Measurements from ENCODE around the gene KIAA0513.

Gene KIAA0513

DNA sequence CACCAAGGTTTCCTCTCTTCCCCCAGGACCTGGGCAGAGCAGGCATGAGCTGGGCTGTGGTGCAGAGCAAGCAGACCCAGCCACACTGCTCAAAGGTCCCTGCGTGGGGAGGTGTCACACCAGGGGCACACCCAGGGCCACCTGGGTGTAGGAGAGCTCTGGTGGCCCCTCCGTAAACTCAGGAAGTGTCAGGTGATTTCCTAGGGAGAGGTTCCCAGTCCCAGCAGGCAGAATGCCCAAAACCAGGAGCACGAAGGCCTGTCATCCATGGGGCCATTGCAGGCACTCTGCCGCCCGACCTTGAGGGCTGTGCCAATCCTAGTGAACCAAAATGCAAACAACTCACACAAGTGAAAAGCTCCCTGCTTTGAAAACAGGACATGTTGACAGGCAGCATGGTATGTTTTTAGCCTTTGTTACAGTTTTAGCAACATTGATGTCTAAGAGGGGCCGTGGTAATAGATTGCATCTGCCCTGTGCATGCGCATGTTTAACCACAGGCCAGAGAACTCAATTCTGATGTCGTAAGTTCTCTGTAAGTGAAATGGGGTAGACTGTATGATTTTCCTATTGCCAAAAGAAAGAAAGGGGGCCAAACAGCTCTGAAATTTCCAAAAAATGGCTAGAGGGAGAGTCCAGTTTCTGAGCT is 63.4 kb downstream of the KIAA0513 start:
- no peak for DNase-seq (ENCODE audit: low read depth)

DNA sequence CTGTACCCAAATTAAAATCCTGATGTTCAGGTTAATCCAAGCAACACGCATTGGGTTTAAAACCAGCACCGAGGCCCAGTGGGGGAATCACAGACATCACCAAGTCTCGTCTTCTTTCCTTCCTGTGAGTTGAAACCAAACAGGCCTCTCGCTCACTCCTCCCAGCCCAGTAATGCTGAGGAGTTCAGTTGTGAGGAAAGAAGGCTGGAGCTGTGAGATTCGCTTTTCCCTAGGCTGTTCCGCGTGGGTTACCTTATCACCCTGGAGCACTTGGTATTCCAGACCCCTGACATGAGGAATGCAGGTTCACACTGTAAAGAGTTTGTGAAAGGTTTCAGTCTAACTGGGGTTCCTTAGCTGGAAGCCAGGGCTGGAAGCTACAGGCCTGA is 63.9 kb downstream of the KIAA0513 start:
- DNase-seq (ENCODE audit: low read depth), result no peak

DNA sequence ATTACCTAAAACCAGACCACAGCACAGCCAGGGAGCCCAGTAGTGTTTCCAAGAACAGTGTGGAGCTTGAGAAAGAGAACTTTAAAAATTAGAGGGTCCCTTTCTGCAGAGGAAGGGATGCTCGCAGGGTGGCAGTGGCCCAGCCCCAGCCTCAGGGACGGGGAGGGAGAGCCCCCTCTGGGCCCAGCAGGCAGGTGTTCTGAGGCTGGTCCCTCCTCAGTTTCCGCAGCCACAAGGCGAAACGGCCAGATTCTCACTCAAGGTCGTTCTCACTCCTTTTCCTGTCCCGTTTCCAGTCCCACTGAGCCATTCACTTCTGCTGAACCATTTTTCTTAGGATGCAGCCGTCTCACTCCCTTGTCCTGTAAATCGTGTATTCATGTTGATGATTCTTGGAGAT is 64.7 kb downstream of the KIAA0513 start:
- no peak for DNase-seq (ENCODE audit: low read depth)

DNA sequence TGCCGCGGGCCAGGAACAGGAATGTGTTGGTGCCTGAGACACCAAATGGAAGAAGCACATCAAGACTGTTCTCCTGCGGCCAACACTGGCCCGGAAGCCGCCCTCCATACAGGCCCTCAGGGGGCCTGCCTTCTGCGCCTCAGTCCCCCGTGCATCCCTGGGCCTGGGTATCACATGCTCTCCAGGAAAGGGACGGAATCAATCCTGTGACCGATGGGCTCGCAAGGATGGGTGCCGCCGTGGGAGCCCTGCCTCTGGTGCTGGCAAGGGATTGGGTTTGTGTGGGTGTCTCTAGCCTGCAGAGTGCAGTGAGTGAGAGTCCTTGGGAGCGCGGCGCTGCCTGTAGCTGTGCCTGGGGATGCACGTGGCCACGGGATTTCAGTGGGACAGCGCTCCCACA is 65.3 kb downstream of the KIAA0513 start:
- DNase-seq (ENCODE audit: low read depth), result no peak

DNA sequence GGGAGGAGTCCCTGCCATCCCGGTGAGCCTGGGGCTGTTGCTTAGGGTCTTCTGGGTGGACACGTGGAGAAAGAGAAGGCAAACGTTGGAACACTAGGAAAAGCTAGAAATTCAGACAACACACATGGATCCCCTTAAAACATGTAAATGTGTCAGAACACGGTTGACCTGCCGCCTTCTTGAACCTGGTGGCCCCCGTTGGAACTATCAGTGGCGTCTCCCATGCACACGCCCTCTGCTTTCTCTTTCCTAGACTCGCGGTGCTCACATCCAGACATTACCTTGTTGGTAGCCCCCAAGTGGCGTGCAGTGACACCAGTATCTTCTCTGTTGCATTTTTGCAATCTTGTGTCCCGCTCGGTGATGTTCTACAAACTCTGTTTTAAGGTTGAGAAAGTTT is 66.1 kb downstream of the KIAA0513 start:
- DNase-seq (ENCODE audit: low read depth), result no peak

DNA sequence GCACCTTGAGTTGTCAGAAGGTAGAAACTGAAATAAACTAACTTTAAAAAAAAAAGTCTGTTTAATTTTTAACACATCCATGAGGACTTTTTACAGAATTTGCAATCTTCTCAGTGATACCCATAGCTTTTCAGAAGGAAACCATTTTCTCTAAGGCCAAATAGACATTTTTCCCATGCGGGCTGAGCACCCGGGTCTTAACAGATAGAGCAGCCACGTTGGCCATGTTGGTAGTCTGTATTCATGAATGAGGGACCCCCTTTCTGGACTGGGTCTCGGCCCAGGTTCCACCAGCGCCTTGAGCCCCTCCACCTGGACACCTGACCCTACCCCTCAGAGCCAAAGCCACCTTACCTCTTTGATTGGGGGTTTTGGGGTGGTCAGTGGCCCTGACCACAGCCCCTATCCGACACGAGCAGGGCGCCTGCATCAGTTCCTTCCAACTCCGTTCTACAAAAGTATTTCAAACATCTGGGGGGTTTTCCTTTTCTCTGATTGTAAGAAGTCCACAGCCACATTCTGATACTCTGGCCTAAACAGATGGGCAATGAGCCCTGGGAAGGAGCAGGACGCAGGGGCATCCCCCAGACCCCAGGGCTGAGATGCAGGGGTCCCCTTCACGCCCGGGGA is 66.7 kb downstream of the KIAA0513 start:
- DNase-seq (ENCODE audit: low read depth), result no peak

DNA sequence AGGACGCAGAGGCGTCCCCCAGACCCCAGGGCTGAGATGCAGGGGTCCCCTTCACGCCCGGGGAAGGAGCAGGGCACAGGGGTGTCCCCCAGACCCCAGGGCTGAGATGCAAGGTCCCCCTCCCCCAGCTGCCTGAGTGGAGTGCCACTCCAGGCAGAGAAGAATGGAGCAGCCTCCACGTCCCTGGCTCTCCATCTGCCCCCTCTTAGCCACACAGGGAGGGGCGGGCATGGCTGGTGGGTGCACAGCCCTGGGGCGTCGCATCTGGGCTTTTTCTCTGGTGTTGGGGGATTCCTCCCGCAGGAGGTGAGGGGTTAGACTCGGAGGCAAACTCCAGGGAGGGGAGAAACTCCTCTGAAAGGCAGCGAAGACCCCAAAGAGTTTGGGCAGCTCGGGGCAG is 67.2 kb downstream of the KIAA0513 start:
- no peak for DNase-seq (ENCODE audit: low read depth)

DNA sequence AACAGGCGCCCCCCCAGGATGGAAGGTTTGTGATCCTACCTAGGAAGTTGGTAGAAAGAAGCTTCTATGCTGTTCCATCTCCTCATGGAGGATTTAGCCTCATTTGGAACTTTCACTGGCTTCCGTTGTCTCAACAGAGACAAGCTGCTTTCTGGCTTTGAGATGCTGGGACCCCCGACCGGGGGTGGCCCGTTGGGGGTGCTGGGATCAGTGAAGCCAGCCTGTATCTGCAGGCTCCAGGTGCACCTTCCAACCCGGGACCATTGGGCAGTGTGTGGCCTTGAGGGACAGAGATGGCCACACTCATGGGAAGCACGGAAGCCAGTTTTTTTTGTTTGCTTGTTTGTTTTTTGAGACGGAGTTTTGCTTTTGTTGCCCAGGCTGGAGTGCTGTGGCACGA is 69.3 kb downstream of the KIAA0513 start:
- DNase-seq (ENCODE audit: low read depth), result no peak

DNA sequence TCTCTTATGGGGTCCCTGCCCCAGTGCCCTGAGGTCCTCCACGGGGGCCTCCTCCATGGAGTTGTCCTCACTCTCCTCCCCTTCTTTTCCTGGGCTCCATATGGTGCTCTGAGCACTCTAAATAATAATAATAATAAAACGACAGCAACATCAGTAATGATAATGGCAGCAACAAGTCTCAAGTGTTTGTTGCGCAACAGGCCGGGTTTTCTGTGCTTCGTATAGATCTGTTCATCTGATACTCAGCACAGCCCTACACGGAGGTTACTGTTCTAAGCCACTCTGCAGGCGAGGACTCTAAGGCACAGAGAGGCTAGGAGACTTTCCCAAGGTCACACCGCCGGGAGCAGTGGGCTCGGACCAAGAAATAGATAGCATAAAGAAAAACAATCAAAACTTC is 71.0 kb downstream of the KIAA0513 start:
- no peak for DNase-seq (ENCODE audit: low read depth)

DNA sequence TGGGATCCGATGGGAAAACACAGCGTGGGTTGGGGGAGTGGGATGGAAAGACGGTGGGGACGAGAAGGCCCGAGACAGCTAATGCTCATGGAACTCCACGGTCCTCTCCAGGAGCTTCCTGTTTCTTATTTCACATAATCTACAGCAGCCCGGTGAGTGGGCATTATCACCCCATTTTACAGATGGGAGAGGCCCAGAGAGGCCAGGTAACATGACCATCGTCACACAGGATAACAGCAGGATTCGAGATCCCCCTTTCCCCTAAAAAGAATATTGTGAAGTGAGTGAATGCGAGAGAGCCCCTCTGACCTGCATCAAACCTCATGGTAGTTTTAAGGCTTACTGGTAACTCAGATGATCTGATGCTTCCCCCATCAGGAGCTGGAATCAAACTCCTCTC is 72.7 kb downstream of the KIAA0513 start:
- no peak for DNase-seq (ENCODE audit: low read depth)

DNA sequence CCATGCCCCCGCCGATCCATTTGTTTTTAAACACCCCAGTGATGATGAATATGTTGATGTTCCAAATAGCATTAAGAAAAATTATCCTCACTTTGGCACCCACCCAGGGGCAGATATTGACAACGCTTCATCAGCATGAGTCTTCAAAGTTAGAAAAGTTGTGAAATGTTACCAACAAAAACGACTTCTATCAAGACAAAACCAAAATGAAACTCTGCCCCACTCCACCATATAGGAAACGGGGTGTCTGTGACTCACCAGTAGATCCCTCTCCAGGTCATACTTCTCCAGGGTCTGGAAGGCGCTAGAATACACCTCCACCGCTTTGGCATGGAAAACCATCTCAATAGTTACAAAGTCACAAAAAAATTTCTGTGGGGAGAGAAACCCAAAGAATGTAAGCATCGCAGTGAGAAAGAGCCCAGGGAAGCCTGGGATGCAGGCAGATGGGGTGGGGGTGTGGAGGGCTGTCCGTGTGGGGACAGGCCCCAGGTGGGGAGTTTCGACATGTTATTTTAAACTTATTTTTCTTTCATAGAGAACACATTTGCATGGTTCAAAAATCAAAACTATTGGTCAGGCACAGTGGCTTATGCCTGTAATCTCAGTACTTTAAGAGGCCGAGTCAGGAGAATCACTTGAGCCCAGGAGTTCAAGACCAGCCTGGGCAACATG is 74.5 kb downstream of the KIAA0513 start:
- DNase-seq (ENCODE audit: low read depth), result no peak

DNA sequence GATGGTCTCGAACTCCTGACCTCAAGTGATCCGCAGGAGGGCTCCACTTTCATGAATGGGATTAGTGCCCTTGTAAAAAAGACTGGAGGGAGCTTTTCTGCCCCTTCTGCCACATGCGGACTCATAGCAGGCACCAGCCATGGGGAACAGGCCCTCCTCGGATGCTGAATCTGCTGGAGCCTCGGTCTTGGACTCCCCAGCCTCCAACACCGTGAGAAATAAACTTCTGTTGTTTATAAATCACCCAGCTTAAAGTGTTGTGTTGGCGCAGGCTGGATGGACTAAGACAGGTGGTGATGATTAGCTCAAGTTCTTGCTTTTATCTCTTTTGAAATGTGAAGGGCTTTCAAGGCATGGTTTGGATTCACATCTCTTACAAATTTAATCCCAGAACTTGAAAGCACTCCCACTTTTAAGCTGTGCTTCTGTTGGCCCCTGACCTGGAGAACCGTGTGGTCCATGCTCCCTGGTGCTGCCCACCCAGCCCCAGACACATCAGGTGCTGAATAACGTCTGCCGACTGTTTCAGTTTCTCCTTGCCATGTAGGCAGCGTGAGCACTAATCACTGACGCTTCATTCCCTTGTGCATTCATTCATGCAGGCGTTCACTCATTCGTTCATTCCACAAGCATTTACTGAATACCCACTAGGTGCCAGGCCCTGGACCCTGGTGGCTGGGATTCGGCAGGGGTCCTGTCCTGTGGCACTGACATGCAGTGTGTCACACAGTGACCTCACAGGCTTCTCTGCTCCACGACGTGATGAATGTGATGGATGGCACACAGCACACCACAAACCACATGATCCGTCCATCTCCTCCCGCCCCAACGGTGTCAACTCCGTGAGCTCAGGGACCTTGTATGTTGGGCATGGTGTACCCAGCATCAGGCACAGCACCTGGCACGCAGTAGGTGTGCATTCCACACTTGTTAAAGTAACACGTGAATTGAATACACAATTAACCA is 75.8 kb downstream of the KIAA0513 start:
- DNase-seq (ENCODE audit: low read depth), result no peak

DNA sequence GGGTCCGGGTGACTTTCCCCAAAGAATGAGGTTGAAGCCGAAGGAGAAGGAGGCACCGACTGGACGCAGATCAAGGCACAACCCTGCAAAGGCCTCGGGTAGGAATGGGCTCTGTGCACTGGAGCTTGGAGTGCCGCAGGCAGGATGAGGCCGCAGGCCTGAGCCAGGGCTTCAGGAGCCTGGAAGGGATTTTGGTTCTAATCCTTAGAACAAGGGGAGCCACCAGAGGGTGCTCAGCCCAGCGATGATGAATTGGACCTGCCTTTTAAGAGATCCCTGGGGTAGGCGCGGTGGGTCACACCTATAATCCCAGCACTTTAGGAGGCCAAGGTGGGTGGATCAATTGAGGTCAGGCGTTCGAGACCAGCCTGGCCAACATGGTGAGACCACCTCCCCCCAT is 76.6 kb downstream of the KIAA0513 start:
- no peak for DNase-seq (ENCODE audit: low read depth)

DNA sequence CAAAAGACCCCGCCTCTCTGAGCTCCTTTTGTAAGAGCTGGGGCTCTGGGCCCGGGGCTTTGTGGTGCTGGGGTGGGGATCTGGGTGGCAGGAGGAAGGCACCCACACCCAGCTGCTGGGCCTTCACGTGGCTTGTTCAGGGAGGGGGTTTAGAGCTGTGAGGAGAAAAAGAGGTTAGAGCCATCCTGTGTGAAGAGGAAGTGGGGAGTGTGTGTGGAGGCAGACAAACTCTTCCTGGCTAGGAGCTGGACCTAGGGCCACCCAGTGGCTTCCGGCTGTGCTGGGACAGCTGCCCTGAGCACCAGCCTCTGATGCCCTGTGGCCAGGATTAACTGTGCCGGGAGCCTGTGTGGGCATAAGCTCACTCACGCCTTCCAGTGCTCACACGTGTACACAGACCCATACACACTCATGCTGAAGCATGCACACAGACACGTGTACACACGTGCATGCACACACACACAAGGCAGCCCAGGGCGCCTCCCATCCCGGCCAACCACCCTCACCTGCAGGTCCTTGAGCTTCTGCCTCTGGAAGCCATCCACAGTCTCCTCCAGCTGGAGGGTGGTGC is 77.3 kb downstream of the KIAA0513 start:
- no peak for DNase-seq (ENCODE audit: low read depth)

DNA sequence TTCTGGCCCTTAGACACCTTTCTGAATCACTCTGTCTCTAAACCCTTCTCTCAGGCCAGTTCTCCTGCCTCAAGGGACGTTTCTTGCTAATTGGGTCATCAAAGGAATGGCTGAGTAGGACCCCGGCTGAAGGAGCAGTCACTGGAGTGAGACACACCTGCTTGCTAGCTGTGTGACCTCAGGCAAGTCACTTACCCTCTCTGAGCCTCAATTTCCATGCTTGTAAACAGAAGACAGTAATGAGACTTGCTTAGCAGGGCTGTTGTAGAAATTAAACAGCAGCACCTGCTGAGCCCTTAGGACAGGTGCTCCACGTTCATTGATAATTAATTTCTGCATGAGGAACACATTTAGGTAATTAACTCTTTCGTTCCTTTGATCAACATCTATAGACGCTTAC is 77.9 kb downstream of the KIAA0513 start:
- no peak for DNase-seq (ENCODE audit: low read depth)

DNA sequence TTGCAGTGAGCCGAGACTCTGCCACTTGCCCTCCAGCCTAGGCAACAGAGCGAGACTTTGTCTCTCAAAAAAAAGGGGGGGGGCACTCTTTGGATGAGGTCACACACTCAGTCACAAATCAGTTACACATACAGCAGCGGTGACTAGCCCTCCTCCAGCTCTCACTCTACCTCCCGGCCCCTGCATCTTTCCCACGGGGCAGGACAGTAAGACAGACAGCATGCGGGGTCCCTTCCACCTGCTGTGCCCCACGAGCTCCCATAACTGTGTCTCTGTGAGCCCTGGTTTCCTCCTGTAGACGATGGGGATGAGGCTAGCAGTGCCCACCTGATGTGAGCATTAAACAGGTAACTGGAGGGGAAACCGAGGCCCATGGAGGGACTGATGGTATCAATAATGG is 79.5 kb downstream of the KIAA0513 start:
- DNase-seq (ENCODE audit: low read depth), result no peak

DNA sequence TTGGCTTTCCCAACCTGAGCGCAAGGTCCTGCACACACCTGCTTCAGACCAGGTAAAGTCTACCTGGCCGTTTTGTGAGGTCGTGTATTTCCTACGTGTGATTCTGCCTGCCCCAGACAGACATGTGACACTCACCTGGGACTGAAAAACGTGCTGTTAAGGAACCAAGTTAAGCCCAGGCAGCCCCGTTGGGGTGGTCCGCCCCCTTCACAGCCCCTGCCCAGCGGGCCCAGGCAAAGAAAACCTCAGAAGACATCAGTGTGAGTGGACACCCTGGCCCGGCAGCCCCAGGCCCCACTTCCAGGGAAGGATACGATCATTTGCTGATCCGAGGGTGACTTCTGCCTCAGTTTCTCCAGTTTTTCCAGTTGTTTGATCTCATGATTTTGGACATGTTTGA is 79.9 kb downstream of the KIAA0513 start:
- no peak for DNase-seq (ENCODE audit: low read depth)

DNA sequence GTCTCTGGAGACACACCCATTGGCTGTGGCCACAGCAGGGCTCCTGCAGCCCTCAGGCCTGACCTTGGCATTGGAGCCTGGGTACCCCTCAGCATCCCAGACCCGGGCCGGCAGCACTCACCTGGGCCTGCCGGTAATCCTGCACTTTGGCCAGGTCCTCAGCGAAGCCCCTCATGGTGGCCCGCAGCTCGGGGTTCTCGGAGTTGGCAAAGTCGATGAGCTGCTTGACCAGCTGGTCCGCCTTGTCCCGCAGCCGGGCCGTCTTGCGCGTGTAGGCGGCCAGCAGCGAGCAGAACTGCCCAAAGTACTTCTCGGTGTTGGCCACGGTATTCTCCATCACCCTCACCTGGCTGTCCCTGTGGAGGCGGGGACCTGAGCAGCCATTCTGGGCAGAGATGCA is 82.5 kb downstream of the KIAA0513 start:
- DNase-seq (ENCODE audit: low read depth), result no peak

DNA sequence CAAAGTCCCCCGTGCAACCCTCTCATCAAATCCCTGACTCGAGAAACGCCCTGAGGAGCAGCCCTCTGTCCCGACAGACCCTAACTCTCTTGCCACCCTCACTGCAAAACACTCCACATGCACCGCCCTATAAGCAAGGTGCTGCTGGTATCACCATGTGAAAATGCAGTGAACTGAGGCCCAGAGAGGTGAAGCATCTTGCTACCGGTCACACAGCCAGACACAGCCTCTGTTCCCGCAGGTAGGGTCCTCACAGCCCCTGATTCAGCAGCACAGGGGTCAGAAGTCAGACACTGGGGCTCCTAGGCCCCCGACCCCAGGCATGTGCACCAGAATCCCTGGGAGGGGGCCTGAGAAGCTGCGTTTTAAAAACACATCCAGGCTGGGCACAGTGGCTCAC is 83.6 kb downstream of the KIAA0513 start:
- no peak for DNase-seq (ENCODE audit: low read depth)

DNA sequence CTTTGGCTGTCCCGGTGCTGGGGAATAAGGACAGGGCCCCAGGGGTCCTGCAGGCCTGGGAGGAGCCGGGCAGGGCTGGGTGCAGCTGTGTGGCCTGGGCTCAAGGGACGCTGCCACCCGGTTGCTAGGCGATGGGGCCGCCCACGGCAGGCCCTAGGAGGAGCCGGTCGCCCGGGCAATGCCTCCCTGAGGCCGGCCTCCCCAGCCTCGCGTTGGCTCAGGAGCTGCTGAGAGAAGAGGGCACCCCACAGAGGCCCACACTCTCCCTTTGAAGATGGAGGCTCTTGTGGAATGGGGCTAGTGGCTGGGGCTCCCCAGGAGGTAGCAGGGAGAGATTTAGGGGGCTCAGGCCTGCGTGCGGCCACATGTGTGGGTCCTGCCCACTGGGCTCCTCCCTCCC is 84.8 kb downstream of the KIAA0513 start, which contains the start of gene CIBAR2:
TSS of gene CIBAR2 (minus strand) at position 109 of the 400 bp plus-strand sequence. CDS start 120 bp downstream, outside the sequence.
- DNase-seq (ENCODE audit: low read depth), result no peak

DNA sequence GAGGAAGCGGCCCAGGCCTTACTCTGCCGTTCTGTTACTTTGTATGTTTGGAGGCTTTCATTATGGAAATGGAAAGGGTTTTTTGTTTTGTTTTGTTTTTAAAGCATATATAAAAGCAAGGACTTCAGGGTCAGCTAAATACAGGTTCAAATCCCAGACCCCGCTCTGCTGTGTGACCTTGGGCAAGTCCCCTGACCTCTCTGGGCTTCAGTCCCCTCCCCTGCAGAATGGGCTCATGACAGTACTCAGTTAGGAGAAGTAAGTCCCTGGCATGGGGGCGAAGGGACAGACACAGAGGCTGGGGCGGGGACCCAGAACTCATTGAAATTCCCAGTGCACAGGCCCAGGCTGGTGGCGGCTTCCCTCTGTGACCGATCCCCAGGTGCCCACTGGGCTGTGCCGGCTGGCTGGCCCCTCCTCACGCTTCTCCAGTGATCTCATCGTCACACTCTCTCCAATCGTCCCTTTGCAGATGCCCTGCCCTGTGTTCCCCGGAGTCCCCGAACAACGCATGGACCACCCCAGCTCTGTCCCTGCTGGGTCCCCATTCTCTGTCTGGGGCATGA is 85.7 kb downstream of the KIAA0513 start:
- DNase-seq (ENCODE audit: low read depth), result no peak

DNA sequence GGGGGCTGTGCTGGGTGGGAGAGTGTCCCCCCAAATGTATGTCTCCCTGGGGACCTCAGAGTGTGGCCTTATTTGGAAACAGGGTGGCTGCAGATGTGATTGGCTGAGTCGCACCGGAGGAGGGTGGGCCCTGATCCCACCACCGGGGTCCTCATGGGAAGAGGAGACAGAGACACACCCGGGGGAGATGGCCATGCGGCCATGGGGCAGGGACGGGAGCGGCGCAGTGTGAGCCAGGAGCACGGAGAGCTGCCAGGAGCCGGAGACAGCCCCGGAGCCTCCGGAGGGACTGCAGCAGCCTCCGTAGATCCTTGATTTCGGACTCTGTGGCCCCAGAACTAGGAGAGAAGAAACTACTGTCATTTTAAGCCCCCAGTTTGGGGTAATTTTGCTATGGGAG is 86.3 kb downstream of the KIAA0513 start:
- DNase-seq (ENCODE audit: low read depth), result no peak

All from stimulated activated CD4-positive, alpha-beta T cell treated with anti-CD3 and anti-CD28 coated beads, Interleukin-2, amount 100 ng/mL, for 4 hours (primary cell).